Coronary artery (tissue), 2 donors: ENCODE measurements around the gene CHFR.
"Not testable (repeated sequence)": the region's sequence is repeated elsewhere in the genome, so short reads cannot be mapped to it uniquely, and the experiment has no call there.

ENCODE experiments used
- DNase-seq: peaks from one replicate; pipeline ENCODE4 v3.0.0-alpha.2; 2017; ENCODE audit warnings: low spot score
- H3K27ac ChIP-seq, 2 donors: fragments of 200-600 bp; sonication (generic); one replicate each; pipeline ENCODE4 v1.5.1; 2016 to 2019
- H3K4me3 ChIP-seq: fragments of 200-600 bp; sonication (generic); 2 replicates; pipeline ENCODE4 v1.5.1; 2016; ENCODE audit warnings: mild to moderate bottlenecking, moderate library complexity
- TF ChIP-seq, protein P1 (sequence below): fragments of 200-600 bp; sonication (generic); IDR thresholded peaks from one replicate; pipeline ENCODE4 v1.5.1; 2019; ENCODE audit warnings: antibody characterized with exemption

Gene CHFR

DNA sequence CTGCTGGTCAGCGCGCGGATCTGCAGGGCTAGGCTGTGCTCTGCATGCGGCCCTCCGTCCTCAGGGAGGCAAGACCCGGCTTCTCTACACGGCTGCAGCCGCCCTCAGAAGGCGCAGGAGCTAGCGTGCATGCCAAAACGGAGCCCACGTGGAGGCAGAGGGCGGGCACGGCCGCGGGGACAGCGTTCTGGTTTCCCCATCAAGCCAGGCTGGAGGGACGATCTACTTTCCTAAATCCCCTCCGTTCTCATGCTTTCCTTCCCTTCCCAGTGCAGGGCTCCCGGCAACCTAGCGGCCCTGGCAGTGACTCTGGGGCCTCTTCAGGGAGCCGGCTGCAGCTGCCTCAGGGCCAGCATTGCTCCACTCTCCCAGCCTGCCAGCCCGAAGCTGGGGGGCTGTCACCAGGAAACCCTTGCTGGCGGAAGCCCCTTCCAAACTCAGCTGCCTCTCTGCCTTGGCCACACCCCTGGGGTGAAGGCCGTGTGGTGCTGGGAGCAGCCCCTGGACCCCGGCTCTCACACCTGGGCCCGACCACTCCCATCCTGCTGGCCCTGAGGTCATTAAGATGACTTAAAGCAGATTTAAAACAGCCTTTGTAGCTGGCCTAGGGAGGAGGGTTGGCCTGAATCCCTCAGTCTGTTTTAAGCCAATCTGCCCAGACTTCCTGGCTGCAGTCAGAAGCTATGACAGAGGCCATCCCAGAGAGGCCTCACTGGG lies 49.6 kb downstream of the CHFR start:
- TF ChIP-seq, protein P1, sequence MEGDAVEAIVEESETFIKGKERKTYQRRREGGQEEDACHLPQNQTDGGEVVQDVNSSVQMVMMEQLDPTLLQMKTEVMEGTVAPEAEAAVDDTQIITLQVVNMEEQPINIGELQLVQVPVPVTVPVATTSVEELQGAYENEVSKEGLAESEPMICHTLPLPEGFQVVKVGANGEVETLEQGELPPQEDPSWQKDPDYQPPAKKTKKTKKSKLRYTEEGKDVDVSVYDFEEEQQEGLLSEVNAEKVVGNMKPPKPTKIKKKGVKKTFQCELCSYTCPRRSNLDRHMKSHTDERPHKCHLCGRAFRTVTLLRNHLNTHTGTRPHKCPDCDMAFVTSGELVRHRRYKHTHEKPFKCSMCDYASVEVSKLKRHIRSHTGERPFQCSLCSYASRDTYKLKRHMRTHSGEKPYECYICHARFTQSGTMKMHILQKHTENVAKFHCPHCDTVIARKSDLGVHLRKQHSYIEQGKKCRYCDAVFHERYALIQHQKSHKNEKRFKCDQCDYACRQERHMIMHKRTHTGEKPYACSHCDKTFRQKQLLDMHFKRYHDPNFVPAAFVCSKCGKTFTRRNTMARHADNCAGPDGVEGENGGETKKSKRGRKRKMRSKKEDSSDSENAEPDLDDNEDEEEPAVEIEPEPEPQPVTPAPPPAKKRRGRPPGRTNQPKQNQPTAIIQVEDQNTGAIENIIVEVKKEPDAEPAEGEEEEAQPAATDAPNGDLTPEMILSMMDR, result no peak
- no peak overlapping the region for H3K4me3 ChIP-seq
- DNase-seq, result no peak
- peak overlapping the region in 1 of 2 donors; percentile 58 for H3K27ac ChIP-seq

DNA sequence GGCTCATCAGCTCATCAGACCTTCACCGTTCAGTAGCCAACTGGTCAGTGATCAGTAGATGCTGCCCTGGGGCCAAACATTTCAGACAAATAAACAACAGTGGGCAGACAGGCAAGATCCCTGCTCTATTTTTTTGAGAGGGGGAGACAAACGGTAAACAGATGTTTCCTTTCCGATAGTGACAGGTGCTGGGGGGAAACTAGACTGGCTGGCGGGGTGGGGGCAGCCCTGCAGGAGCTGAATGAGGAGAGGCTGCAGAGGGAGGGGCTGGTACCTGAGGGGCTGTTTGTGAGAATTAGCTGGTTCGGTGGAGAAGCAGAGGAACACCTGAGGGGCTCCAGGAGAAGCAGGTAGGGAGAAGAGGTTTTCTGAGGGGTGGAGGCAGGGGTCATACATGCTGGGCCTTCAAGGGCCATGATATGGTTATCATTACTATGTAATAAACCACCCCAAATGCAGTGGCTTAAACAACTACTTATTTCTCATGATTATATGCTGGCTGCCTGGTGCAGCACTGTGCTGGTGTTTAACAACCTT lies 50.5 kb downstream of the CHFR start:
- no peak overlapping the region for H3K27ac ChIP-seq
- TF ChIP-seq, protein P1, result no peak
- DNase-seq, result no peak
- H3K4me3 ChIP-seq, result no peak overlapping the region

DNA sequence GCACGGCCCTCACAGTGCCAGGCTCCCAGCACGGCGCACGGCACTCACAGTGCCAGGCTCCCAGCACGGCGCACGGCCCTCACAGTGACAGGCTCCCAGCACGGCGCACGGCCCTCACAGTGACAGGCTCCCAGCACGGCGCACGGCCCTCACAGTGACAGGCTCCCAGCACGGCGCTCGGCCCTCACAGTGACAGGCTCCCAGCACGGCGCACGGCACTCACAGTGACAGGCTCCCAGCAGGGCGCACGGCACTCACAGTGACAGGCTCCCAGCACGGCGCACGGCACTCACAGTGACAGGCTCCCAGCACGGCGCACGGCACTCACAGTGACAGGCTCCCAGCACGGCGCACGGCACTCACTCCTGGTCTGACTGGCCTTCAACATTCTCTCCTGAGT lies 51.2 kb downstream of the CHFR start:
- DNase-seq, H3K4me3 ChIP-seq, H3K27ac ChIP-seq: not testable (repeated sequence)

DNA sequence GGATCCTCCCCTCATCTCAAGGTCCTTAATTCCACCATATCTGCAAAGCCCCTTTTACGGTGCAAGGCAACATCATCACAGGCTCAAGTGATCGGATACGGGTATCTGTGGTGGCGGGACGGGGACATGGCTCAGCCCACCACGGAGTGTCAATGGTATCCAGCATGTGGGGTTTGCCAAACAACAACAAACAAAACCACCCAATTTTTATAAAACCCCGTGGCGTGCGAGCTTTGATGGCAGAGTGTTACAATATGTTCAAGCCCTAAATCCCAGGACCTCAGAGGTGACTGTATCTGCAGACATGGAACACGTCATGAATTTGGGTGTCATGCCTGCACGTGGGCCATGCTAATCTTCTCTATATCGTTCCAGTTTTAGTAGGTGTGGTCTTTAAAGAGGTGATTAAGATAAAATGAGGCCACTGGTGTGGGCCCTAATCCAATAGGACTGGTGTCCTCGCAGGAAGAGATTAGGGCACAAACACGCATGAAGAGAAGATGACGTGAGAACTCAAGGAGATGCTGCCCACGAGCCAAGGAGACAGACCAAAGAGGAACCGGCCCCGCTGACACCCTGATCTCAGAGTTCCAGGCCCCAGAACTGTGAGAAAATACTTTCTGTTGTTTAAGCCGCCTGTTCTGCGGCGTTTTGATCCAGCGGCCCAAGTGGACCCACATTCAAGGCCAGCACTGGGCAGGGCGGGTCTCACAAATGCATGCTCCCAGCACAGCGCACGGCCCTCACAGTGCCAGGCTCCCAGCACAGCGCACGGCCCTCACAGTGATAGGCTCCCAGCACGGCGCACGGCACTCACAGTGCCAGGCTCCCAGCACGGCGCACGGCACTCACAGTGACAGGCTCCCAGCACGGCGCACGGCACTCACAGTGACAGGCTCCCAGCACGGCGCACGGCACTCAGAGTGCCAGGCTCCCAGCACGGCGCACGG lies 52.1 kb downstream of the CHFR start:
- DNase-seq, result no peak
- Histone ChIP-seq H3K27ac (no peak overlapping the region), H3K4me3 (no peak overlapping the region)
- TF ChIP-seq, protein P1, result no peak

DNA sequence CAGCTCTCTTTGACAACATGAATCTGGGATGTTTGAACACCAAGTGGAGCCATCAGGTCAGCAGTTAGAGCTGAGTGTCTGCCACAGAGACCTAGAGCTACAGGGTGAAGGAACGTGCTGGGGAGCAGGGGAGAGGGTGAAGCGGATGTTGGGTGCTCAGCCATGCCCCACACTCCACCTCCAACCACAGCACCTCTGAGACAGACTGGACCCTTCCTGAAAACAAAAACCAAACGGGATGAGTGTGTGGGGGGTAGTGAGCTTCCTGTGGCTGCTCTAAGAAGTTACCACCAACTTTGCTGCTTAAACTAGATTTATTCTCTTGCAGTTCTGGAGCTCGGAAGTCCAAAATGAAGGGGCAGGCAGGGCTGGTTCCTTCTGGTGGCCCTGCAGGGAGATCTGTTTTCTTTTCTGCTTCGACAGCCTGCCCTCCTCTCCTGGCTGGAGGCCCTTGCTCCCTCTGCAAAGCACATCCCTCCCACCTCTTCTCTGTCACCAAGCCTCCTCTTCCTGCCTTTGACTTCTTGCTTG lies 53.2 kb downstream of the CHFR start:
- TF ChIP-seq, protein P1, result no peak
- H3K4me3 ChIP-seq, result no peak overlapping the region
- no peak overlapping the region for H3K27ac ChIP-seq
- DNase-seq, result no peak

DNA sequence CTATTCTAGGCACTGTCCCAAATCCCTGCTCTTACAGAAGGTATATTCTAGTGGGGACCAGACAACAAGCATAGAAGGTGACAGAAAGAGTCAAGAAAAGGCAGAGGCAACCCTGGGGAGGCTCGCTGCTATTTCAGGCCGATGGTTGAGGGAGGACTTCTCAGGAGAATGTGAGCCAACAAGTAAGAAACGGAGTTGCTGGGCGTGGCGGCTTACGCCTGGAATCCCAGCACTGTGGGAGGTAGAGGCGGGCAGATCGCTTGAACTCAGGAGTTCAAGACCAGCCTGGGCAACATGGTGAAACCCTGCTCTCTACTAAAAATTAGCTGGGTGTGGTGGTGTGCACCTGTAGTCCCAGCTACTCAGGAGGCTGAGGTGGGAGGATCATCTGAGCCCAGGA lies 54.1 kb downstream of the CHFR start:
- no peak overlapping the region for H3K4me3 ChIP-seq
- TF ChIP-seq, protein P1, result no peak
- no peak overlapping the region for H3K27ac ChIP-seq
- DNase-seq, result no peak

DNA sequence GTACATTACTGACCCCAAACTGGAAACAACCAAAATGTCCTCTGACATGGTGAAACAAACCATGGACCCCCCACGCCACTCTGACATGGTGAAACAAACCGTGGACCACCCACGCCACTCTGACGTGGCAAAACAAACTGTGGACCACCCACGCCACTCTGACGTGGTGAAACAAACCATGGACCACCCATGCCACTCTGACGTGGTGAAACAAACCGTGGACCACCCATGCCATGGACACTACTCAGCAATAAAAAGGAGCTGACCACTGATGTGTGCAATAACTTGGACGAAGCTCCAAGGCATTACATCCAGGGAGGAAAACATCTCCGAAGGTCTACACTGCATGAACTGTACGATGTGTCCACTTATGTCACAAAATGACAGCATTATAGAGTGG lies 55.6 kb downstream of the CHFR start:
- no peak for DNase-seq
- Histone ChIP-seq H3K27ac (no peak overlapping the region), H3K4me3 (no peak overlapping the region)
- TF ChIP-seq, protein P1, result no peak
